Measurements from ENCODE around the gene TMEM164. TPM values are rescaled to one million over a fixed set of nuclear protein-coding genes. Genes with fewer than 3 reads are reported as not detected.

Gene TMEM164
- total and polyA plus RNA-seq, 2 donors (not counting 1 experiment from before 2014, with no cell fraction given): 5.7 to 10.2 TPM

DNA sequence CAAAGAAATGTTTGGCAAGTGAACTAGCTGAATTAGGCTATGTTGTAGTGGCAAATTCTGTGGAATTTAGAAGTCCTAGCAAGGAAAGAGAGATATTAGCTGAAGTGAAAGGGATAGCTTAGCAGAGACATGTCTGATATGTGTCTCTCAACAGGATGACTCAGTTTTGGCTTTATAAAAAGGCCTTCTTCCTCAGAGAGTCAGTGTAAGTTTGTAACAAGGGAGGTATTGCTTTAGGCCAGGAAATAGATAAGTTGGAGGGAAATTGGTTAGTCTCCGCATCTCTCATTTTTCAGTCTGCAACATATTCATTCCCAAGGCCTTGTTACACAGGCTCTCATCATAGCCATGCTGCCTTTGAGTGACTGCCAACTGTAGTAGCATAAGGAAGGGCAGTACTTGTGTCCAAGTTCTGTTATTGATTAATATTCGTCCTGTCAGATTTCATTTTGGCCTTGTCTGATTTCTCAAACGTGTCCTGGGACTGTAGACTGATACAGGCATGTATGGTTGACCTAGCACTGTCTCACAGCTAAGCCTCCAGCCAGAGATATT is 4.0 kb downstream of the TMEM164 start:
- Histone ChIP-seq H3K4me3 (replicated peaks in 1 of 4; ENCODE audit: control extremely low read depth in 1 of 4, insufficient read depth in 1 of 4, low read depth in 3 of 4, low read length in 4 of 4) (no peak overlapping the region), H3K36me3 (ENCODE audit: control insufficient read depth, insufficient read depth, low read length) (no peaks in the 10 kb centered on the region), H3K4me1 (ENCODE audit: control insufficient read depth, extremely low read depth, insufficient read depth, low read length) (peaks cover 2% of the 10 kb centered on the region), H4K20me1 (ENCODE audit: control insufficient read depth, extremely low read depth, insufficient read depth, low read length) (no peaks in the 10 kb centered on the region), H3K79me2 (ENCODE audit: control insufficient read depth, insufficient read depth, low read length) (no peaks in the 10 kb centered on the region), H2AFZ (ENCODE audit: low read length) (no peak overlapping the region), H3K27ac (ENCODE audit: insufficient read depth, low read length) (no peak overlapping the region), H3K27me3 (ENCODE audit: control insufficient read depth, insufficient read depth, low read length) (no peaks in the 10 kb centered on the region), H3K9ac (ENCODE audit: insufficient read depth, low read length) (no peak overlapping the region), H3K9me3 (ENCODE audit: control insufficient read depth, insufficient read depth, low read depth, low read length) (no peaks in the 10 kb centered on the region), H3K4me2 (ENCODE audit: extremely low read depth, insufficient read depth, low read length) (no peak overlapping the region)
- no peak for TF ChIP-seq EZH2 (IDR thresholded peaks at IDR 0.05; ENCODE audit: low read length, missing control alignments)
- TF ChIP-seq, protein P1, sequence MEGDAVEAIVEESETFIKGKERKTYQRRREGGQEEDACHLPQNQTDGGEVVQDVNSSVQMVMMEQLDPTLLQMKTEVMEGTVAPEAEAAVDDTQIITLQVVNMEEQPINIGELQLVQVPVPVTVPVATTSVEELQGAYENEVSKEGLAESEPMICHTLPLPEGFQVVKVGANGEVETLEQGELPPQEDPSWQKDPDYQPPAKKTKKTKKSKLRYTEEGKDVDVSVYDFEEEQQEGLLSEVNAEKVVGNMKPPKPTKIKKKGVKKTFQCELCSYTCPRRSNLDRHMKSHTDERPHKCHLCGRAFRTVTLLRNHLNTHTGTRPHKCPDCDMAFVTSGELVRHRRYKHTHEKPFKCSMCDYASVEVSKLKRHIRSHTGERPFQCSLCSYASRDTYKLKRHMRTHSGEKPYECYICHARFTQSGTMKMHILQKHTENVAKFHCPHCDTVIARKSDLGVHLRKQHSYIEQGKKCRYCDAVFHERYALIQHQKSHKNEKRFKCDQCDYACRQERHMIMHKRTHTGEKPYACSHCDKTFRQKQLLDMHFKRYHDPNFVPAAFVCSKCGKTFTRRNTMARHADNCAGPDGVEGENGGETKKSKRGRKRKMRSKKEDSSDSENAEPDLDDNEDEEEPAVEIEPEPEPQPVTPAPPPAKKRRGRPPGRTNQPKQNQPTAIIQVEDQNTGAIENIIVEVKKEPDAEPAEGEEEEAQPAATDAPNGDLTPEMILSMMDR (conservative IDR thresholded peaks at IDR 0.05 in 1 of 2, IDR thresholded peaks at IDR 0.05 in 1 of 2; ENCODE audit: low read depth in 1 of 2, low read length in 2 of 2): no peak
- DNase-seq (ENCODE audit: low read depth in 2 of 2): peak in 1 of 2 donors; percentile 24

GRCh38 chrX:110008011-110008635 is 5.2 kb downstream of the TMEM164 start:
- no peaks in the 10 kb centered on the region for H3K4me1 ChIP-seq (ENCODE audit: control insufficient read depth, extremely low read depth, insufficient read depth, low read length)
- no peak overlapping the region for H3K27ac ChIP-seq (ENCODE audit: insufficient read depth, low read length)
- no peaks in the 10 kb centered on the region for H3K27me3 ChIP-seq (ENCODE audit: control insufficient read depth, insufficient read depth, low read length)
- no peak overlapping the region for H2AFZ ChIP-seq (ENCODE audit: low read length)
- DNase-seq (ENCODE audit: low read depth in 2 of 2): no peak
- no peaks in the 10 kb centered on the region for H3K79me2 ChIP-seq (ENCODE audit: control insufficient read depth, insufficient read depth, low read length)
- TF ChIP-seq EZH2 (IDR thresholded peaks at IDR 0.05; ENCODE audit: low read length, missing control alignments): no peak
- TF ChIP-seq, protein P1 (conservative IDR thresholded peaks at IDR 0.05 in 1 of 2, IDR thresholded peaks at IDR 0.05 in 1 of 2; ENCODE audit: low read depth in 1 of 2, low read length in 2 of 2): no peak
- no peaks in the 10 kb centered on the region for H4K20me1 ChIP-seq (ENCODE audit: control insufficient read depth, extremely low read depth, insufficient read depth, low read length)
- no peaks in the 10 kb centered on the region for H3K36me3 ChIP-seq (ENCODE audit: control insufficient read depth, insufficient read depth, low read length)
- H3K4me3 ChIP-seq (replicated peaks in 1 of 4; ENCODE audit: control extremely low read depth in 1 of 4, insufficient read depth in 1 of 4, low read depth in 3 of 4, low read length in 4 of 4): no peak overlapping the region
- no peak overlapping the region for H3K9ac ChIP-seq (ENCODE audit: insufficient read depth, low read length)
- no peaks in the 10 kb centered on the region for H3K9me3 ChIP-seq (ENCODE audit: control insufficient read depth, insufficient read depth, low read depth, low read length)
- no peak overlapping the region for H3K4me2 ChIP-seq (ENCODE audit: extremely low read depth, insufficient read depth, low read length)

GRCh38 chrX:110012818-110013485 is 10.0 kb downstream of the TMEM164 start:
- H3K4me3 ChIP-seq (replicated peaks in 1 of 4; ENCODE audit: control extremely low read depth in 1 of 4, insufficient read depth in 1 of 4, low read depth in 3 of 4, low read length in 4 of 4): no peak overlapping the region

More at GRCh38 chrX:110012818-110013485, 10.0 kb downstream of the TMEM164 start:
- Histone ChIP-seq H3K4me1 (ENCODE audit: control insufficient read depth, extremely low read depth, insufficient read depth, low read length) (no peaks in the 10 kb centered on the region), H3K27me3 (ENCODE audit: control insufficient read depth, insufficient read depth, low read length) (no peaks in the 10 kb centered on the region), H3K4me2 (ENCODE audit: extremely low read depth, insufficient read depth, low read length) (no peak overlapping the region), H3K9ac (ENCODE audit: insufficient read depth, low read length) (no peak overlapping the region), H3K27ac (ENCODE audit: insufficient read depth, low read length) (no peak overlapping the region), H2AFZ (ENCODE audit: low read length) (no peak overlapping the region), H3K79me2 (ENCODE audit: control insufficient read depth, insufficient read depth, low read length) (no peaks in the 10 kb centered on the region), H4K20me1 (ENCODE audit: control insufficient read depth, extremely low read depth, insufficient read depth, low read length) (no peaks in the 10 kb centered on the region), H3K36me3 (ENCODE audit: control insufficient read depth, insufficient read depth, low read length) (no peaks in the 10 kb centered on the region), H3K9me3 (ENCODE audit: control insufficient read depth, insufficient read depth, low read depth, low read length) (no peaks in the 10 kb centered on the region)
- TF ChIP-seq EZH2 (IDR thresholded peaks at IDR 0.05; ENCODE audit: low read length, missing control alignments): no peak
- TF ChIP-seq, protein P1 (conservative IDR thresholded peaks at IDR 0.05 in 1 of 2, IDR thresholded peaks at IDR 0.05 in 1 of 2; ENCODE audit: low read depth in 1 of 2, low read length in 2 of 2): no peak
- DNase-seq (ENCODE audit: low read depth in 2 of 2): no peak
